GM23338 (cell line): ENCODE data around the gene JMJD1C. TPM values are rescaled to one million over a fixed set of nuclear protein-coding genes. Genes with fewer than 3 reads are reported as not detected.

ENCODE experiments used
- ATAC-seq: fragments of 200-7000 bp; cut with Tn5 transposase; 3 replicates; pipeline ENCODE4 v1.9.1; 2020
- DNase-seq: peaks from one replicate; pipeline ENCODE4 v3.0.0-alpha.2; 2015; ENCODE audit warnings: low spot score
- H2AFZ ChIP-seq: fragments of 200-600 bp; sonication (generic); 2 replicates; pipeline ENCODE4 v1.8.0; 2016; ENCODE audit warnings: antibody characterized with exemption, mild to moderate bottlenecking, moderate library complexity
- H3F3A ChIP-seq: fragments of 200-600 bp; sonication (generic); replicated peaks from 2 replicates; pipeline ENCODE4 v1.8.0; 2017; ENCODE audit warnings: antibody characterized with exemption, mixed run types, low read depth
- H3K27ac ChIP-seq: fragments of 200-600 bp; sonication (generic); 2 replicates; pipeline ENCODE4 v1.6.1; 2016; ENCODE audit warnings: low read depth
- H3K27me3 ChIP-seq: fragments of 200-600 bp; sonication (generic); 2 replicates; pipeline ENCODE4 v1.8.0; 2016; ENCODE audit warnings: mild to moderate bottlenecking, mixed run types, moderate library complexity; ENCODE audit not compliant: insufficient read depth
- H3K36me3 ChIP-seq: fragments of 200-600 bp; sonication (generic); 2 replicates; pipeline ENCODE4 v1.8.0; 2016; ENCODE audit warnings: mild to moderate bottlenecking; ENCODE audit not compliant: insufficient read depth
- H3K4me1 ChIP-seq: fragments of 200-600 bp; sonication (generic); 2 replicates; pipeline ENCODE4 v1.8.0; 2016; ENCODE audit warnings: mild to moderate bottlenecking, moderate library complexity; ENCODE audit not compliant: insufficient read depth
- H3K4me2 ChIP-seq: fragments of 200-600 bp; sonication (generic); 2 replicates; pipeline ENCODE4 v1.7.1; 2017; ENCODE audit warnings: mixed run types
- H3K4me3 ChIP-seq: fragments of 200-600 bp; sonication (generic); 2 replicates; pipeline ENCODE4 v1.6.1; 2016; ENCODE audit warnings: mixed run types
- H3K79me2 ChIP-seq: fragments of 200-600 bp; sonication (generic); replicated peaks from 2 replicates; pipeline ENCODE4 v1.8.0; 2017; ENCODE audit warnings: mild to moderate bottlenecking; ENCODE audit not compliant: insufficient read depth
- H3K9me2 ChIP-seq: fragments of 200-600 bp; sonication (generic); 2 replicates; pipeline ENCODE4 v1.8.0; 2017; ENCODE audit not compliant: insufficient read depth
- H4K20me1 ChIP-seq: fragments of 200-600 bp; sonication (generic); replicated peaks from 2 replicates; pipeline ENCODE4 v1.8.0; 2017; ENCODE audit warnings: mild to moderate bottlenecking; ENCODE audit not compliant: insufficient read depth
- H3K27ac Mint-ChIP-seq: 2 replicates; pipeline ENCODE4 v1.8.0; 2020; ENCODE audit warnings: inconsistent platforms, mild to moderate bottlenecking, moderate library complexity, mixed read lengths
- H3K27me3 Mint-ChIP-seq: 3 replicates; pipeline ENCODE4 v1.8.0; 2022; ENCODE audit warnings: low read depth, mild to moderate bottlenecking, moderate library complexity, mixed read lengths, inconsistent platforms; ENCODE audit not compliant: insufficient read depth, poor library complexity
- H3K36me3 Mint-ChIP-seq: 3 replicates; pipeline ENCODE4 v1.8.0; 2021; ENCODE audit warnings: low read depth, mild to moderate bottlenecking, inconsistent platforms, moderate library complexity, mixed read lengths
- H3K4me1 Mint-ChIP-seq: 3 replicates; pipeline ENCODE4 v1.8.0; 2020; ENCODE audit warnings: mild to moderate bottlenecking, inconsistent platforms, mixed read lengths
- H3K4me3 Mint-ChIP-seq: 3 replicates; pipeline ENCODE4 v1.8.0; 2021; ENCODE audit warnings: moderate library complexity, mild to moderate bottlenecking, inconsistent platforms, mixed read lengths
- H3K9me3 Mint-ChIP-seq: 3 replicates; pipeline ENCODE4 v1.8.0; 2020; ENCODE audit warnings: moderate library complexity, mild to moderate bottlenecking, inconsistent platforms, mixed read lengths
- CREB1 ChIP-seq: fragments of 250-450 bp; sonication (Bioruptor Pico); IDR thresholded peaks from 2 replicates; pipeline ENCODE4 v1.5.0; 2020; ENCODE audit warnings: low read depth, mild to moderate bottlenecking, moderate library complexity
- EZH2 ChIP-seq: fragments of 200-600 bp; sonication (generic); IDR thresholded peaks from one replicate; pipeline ENCODE4 v1.8.0; 2017; ENCODE audit warnings: antibody characterized with exemption, mild to moderate bottlenecking, low read depth; ENCODE audit not compliant: unreplicated experiment
- POLR2AphosphoS5 ChIP-seq: IDR thresholded peaks from 2 replicates; pipeline ENCODE4 v1.6.1; 2016; ENCODE audit warnings: antibody characterized with exemption, low read depth
- STAT1 ChIP-seq: IDR thresholded peaks from one replicate; pipeline ENCODE4 v1.6.1; 2016; ENCODE audit warnings: antibody characterized with exemption; ENCODE audit not compliant: unreplicated experiment
- ZNF114 ChIP-seq: fragments of 250-450 bp; sonication (Bioruptor Pico); IDR thresholded peaks from 2 replicates; pipeline ENCODE4 v1.5.0; 2020; ENCODE audit warnings: mild to moderate bottlenecking, moderate library complexity
- ZNF331 ChIP-seq: fragments of 250-450 bp; sonication (Bioruptor Pico); IDR thresholded peaks from 2 replicates; pipeline ENCODE4 v1.5.0; 2020; ENCODE audit warnings: low read depth, mild to moderate bottlenecking, moderate library complexity
- polyA plus RNA-seq: library from polyadenylated mRNA; unstranded; fragments of >200 nt; fragmentation: Nextera tagmentation; extraction: Ambion mirVana; gene quantifications from 2 replicates; pipeline ENCODE4 v1.2.1, GENCODE V29; 2016
- total RNA-seq: library from RNA; depleted of rRNA; stranded (reverse); fragments of >200 nt; shearing (Covaris generic); gene quantifications from 2 replicates; pipeline ENCODE4 v1.2.3, GENCODE V29; 2014
- TF ChIP-seq, protein P1 (sequence below): IDR thresholded peaks from 2 replicates; pipeline ENCODE4 v1.6.1; 2016; ENCODE audit warnings: antibody characterized with exemption
- TF ChIP-seq, protein P2 (sequence below), 2 experiments: fragments of 200-600 bp in 1 of 2; sonication (generic) in 1 of 2; conservative IDR thresholded peaks; 2 replicates each; pipeline versions ENCODE4 v1.5.1 to v1.6.1; 2016 to 2017; ENCODE audit warnings: antibody characterized with exemption in 2 of 2, low read depth in 2 of 2, mild to moderate bottlenecking in 2 of 2, moderate library complexity in 1 of 2
- TF ChIP-seq, protein P3 (sequence below): fragments of 250-450 bp; sonication (Bioruptor Pico); IDR thresholded peaks from 2 replicates; pipeline ENCODE4 v1.5.0; 2020; ENCODE audit warnings: mild to moderate bottlenecking, moderate library complexity

Gene JMJD1C
- total and polyA plus RNA-seq, 2 experiments from 2014 or later = 333 to 435 TPM

DNA sequence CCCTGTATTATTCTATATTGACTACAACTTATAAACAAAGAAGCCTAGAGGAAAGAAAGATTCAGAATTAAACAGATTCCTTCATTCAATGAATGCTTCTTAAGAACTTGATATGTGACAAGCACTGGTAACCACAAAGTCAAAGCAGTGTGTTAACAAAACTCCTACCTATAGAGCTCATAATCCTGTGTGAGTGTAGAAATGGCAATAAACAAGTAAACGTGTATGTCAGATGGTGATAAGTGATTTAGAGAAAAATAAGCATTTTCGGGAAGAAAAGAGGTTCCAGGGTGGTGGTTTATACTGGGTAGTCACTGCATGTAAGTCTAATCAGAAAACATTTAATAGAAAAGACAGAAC is 141.3 kb downstream of the JMJD1C start:
- TF ChIP-seq STAT1 = no peak
- TF ChIP-seq, protein P1, sequence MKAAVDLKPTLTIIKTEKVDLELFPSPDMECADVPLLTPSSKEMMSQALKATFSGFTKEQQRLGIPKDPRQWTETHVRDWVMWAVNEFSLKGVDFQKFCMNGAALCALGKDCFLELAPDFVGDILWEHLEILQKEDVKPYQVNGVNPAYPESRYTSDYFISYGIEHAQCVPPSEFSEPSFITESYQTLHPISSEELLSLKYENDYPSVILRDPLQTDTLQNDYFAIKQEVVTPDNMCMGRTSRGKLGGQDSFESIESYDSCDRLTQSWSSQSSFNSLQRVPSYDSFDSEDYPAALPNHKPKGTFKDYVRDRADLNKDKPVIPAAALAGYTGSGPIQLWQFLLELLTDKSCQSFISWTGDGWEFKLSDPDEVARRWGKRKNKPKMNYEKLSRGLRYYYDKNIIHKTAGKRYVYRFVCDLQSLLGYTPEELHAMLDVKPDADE = no peak
- TF ChIP-seq, protein P2, sequence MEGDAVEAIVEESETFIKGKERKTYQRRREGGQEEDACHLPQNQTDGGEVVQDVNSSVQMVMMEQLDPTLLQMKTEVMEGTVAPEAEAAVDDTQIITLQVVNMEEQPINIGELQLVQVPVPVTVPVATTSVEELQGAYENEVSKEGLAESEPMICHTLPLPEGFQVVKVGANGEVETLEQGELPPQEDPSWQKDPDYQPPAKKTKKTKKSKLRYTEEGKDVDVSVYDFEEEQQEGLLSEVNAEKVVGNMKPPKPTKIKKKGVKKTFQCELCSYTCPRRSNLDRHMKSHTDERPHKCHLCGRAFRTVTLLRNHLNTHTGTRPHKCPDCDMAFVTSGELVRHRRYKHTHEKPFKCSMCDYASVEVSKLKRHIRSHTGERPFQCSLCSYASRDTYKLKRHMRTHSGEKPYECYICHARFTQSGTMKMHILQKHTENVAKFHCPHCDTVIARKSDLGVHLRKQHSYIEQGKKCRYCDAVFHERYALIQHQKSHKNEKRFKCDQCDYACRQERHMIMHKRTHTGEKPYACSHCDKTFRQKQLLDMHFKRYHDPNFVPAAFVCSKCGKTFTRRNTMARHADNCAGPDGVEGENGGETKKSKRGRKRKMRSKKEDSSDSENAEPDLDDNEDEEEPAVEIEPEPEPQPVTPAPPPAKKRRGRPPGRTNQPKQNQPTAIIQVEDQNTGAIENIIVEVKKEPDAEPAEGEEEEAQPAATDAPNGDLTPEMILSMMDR (conservative IDR thresholded peaks at IDR 0.05; ENCODE audit: low read depth in 2 of 2) = no peak
- no peak for TF ChIP-seq ZNF331 (CRISPR knock-in tag)
- TF ChIP-seq EZH2 = no peak
- Histone ChIP-seq H3K4me2 (no peak overlapping the region), H3K79me2 (peaks cover 82% of the 10 kb centered on the region), H3K9me2 (peaks cover 4% of the 10 kb centered on the region; the same call in 1 of the 2 replicates), H3K27ac (no peak overlapping the region), H4K20me1 (peaks cover 3% of the 10 kb centered on the region), H3K27me3 (no peaks in the 10 kb centered on the region), H3K4me3 (no peak overlapping the region), H3F3A (no peaks in the 10 kb centered on the region), H3K4me1 (no peaks in the 10 kb centered on the region), H3K36me3 (no peaks in the 10 kb centered on the region), H2AFZ (no peak overlapping the region)
- Mint-ChIP-seq H3K4me3 (no peak overlapping the region), H3K4me1 (no peaks in the 10 kb centered on the region), H3K9me3 (no peaks in the 10 kb centered on the region), H3K27me3 (no peaks in the 10 kb centered on the region), H3K36me3 (no peaks in the 10 kb centered on the region; the same call in 2 of the 3 replicates), H3K27ac (no peak overlapping the region)
- DNase-seq = no peak
- no peak for ATAC-seq

DNA sequence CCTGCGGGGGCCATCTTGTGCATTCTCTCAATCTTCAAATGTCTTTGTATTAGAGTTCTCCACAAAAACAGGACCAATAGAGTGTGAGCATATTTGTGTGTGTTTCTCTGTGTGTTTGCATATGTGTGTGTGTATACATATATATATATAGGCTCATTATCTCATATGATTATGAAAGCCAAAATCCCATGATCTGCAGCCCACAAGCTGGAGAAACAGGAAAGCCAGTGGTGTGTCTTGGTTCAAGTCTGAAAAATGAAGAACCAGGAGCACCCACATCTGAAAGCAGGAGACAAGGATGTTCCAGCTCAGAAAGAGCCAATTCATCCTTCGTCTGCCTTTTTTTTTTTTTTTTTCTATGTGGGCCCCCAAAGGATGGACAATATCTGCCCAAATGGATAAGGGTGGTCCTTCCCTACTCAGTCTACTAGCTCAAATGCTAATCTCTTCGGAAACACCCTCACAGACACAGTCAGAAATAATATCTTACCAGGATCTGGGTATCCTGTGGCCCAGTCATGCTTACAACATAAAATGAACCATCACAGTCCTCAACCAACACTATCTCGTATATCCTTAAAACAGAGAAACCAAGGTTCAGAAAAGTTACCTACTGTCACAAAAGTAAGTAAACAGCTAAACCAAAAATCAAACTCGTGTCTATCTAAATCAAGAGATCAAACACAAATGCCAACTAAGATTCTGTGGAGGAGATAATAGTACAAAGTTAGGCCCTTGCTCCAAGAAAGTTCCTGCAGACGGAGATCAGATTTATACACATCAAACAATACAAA is 141.9 kb downstream of the JMJD1C start:
- H3F3A ChIP-seq = no peaks in the 10 kb centered on the region
- no peak overlapping the region for H3K4me2 ChIP-seq
- H3K79me2 ChIP-seq = peaks cover 77% of the 10 kb centered on the region
- H3K4me3 Mint-ChIP-seq = no peak overlapping the region
- no peak overlapping the region for H3K27ac Mint-ChIP-seq
- no peaks in the 10 kb centered on the region; the same call in 2 of the 3 replicates for H3K36me3 Mint-ChIP-seq
- no peaks in the 10 kb centered on the region for H3K27me3 ChIP-seq
- H4K20me1 ChIP-seq = peaks cover 3% of the 10 kb centered on the region
- no peak overlapping the region for H3K27ac ChIP-seq
- DNase-seq = no peak
- H3K36me3 ChIP-seq = no peaks in the 10 kb centered on the region
- no peaks in the 10 kb centered on the region for H3K27me3 Mint-ChIP-seq
- no peak for ATAC-seq
- H3K9me3 Mint-ChIP-seq = no peaks in the 10 kb centered on the region
- no peak overlapping the region for H2AFZ ChIP-seq
- peaks cover 4% of the 10 kb centered on the region; the same call in 1 of the 2 replicates for H3K9me2 ChIP-seq
- H3K4me3 ChIP-seq = no peak overlapping the region
- no peaks in the 10 kb centered on the region for H3K4me1 ChIP-seq
- no peaks in the 10 kb centered on the region for H3K4me1 Mint-ChIP-seq
- TF ChIP-seq, protein P3, sequence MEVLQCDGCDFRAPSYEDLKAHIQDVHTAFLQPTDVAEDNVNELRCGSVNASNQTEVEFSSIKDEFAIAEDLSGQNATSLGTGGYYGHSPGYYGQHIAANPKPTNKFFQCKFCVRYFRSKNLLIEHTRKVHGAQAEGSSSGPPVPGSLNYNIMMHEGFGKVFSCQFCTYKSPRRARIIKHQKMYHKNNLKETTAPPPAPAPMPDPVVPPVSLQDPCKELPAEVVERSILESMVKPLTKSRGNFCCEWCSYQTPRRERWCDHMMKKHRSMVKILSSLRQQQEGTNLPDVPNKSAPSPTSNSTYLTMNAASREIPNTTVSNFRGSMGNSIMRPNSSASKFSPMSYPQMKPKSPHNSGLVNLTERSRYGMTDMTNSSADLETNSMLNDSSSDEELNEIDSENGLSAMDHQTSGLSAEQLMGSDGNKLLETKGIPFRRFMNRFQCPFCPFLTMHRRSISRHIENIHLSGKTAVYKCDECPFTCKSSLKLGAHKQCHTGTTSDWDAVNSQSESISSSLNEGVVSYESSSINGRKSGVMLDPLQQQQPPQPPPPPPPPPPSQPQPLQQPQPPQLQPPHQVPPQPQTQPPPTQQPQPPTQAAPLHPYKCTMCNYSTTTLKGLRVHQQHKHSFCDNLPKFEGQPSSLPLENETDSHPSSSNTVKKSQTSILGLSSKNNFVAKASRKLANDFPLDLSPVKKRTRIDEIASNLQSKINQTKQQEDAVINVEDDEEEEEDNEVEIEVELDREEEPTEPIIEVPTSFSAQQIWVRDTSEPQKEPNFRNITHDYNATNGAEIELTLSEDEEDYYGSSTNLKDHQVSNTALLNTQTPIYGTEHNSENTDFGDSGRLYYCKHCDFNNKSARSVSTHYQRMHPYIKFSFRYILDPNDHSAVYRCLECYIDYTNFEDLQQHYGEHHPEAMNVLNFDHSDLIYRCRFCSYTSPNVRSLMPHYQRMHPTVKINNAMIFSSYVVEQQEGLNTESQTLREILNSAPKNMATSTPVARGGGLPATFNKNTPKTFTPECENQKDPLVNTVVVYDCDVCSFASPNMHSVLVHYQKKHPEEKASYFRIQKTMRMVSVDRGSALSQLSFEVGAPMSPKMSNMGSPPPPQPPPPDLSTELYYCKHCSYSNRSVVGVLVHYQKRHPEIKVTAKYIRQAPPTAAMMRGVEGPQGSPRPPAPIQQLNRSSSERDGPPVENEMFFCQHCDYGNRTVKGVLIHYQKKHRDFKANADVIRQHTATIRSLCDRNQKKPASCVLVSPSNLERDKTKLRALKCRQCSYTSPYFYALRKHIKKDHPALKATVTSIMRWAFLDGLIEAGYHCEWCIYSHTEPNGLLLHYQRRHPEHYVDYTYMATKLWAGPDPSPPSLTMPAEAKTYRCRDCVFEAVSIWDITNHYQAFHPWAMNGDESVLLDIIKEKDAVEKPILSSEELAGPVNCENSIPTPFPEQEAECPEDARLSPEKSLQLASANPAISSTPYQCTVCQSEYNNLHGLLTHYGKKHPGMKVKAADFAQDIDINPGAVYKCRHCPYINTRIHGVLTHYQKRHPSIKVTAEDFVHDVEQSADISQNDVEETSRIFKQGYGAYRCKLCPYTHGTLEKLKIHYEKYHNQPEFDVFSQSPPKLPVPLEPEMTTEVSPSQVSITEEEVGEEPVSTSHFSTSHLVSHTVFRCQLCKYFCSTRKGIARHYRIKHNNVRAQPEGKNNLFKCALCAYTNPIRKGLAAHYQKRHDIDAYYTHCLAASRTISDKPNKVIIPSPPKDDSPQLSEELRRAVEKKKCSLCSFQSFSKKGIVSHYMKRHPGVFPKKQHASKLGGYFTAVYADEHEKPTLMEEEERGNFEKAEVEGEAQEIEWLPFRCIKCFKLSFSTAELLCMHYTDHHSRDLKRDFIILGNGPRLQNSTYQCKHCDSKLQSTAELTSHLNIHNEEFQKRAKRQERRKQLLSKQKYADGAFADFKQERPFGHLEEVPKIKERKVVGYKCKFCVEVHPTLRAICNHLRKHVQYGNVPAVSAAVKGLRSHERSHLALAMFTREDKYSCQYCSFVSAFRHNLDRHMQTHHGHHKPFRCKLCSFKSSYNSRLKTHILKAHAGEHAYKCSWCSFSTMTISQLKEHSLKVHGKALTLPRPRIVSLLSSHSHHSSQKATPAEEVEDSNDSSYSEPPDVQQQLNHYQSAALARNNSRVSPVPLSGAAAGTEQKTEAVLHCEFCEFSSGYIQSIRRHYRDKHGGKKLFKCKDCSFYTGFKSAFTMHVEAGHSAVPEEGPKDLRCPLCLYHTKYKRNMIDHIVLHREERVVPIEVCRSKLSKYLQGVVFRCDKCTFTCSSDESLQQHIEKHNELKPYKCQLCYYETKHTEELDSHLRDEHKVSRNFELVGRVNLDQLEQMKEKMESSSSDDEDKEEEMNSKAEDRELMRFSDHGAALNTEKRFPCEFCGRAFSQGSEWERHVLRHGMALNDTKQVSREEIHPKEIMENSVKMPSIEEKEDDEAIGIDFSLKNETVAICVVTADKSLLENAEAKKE (CRISPR knock-in tag) = no peak
- TF ChIP-seq CREB1 (CRISPR knock-in tag) = no peak
- no peak for TF ChIP-seq ZNF114 (CRISPR knock-in tag)
- TF ChIP-seq POLR2AphosphoS5 = no peak
